C4-2B (cell line): ENCODE results near the gene RNF208.

Source experiments
- ZFX ChIP-seq: fragments of 450-650 bp; IDR thresholded peaks from 2 replicates; pipeline ENCODE4 v1.6.1; 2017
- TF ChIP-seq, protein P1 (sequence below): fragments of 450-650 bp; conservative IDR thresholded peaks from 2 replicates; pipeline ENCODE4 v1.5.1; 2017; ENCODE audit warnings: mild to moderate bottlenecking

DNA sequence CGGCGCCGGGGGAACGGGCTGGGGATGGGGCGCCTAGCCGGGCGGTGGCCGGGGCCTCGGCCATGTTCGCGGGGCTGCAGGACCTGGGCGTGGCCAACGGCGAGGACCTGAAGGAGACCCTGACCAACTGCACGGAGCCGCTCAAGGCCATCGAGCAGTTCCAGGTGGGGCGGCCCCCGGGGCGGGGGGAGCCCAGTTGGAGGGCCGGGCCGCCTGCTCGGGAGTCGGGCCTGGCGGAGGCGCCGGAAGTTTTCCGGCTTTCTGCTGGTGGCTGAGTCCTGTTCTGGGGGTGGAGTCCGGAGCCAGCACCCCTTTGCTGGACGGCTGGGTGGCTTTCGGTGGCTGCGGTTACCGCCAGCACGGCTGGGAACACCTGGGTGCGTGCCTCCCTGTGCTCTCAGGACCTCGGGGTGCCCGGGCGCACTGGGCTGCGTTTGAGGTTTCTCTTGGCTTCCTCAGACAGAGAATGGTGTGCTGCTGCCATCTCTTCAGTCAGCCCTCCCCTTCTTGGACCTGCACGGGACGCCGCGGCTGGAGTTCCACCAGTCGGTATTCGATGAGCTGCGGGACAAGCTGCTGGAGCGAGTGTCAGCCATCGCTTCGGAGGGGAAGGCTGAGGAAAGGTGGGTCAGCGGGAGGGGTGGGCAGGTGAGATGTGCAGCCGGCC lies 33.5 kb upstream of the RNF208 start:
- TF ChIP-seq, protein P1, sequence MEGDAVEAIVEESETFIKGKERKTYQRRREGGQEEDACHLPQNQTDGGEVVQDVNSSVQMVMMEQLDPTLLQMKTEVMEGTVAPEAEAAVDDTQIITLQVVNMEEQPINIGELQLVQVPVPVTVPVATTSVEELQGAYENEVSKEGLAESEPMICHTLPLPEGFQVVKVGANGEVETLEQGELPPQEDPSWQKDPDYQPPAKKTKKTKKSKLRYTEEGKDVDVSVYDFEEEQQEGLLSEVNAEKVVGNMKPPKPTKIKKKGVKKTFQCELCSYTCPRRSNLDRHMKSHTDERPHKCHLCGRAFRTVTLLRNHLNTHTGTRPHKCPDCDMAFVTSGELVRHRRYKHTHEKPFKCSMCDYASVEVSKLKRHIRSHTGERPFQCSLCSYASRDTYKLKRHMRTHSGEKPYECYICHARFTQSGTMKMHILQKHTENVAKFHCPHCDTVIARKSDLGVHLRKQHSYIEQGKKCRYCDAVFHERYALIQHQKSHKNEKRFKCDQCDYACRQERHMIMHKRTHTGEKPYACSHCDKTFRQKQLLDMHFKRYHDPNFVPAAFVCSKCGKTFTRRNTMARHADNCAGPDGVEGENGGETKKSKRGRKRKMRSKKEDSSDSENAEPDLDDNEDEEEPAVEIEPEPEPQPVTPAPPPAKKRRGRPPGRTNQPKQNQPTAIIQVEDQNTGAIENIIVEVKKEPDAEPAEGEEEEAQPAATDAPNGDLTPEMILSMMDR, result no peak
- TF ChIP-seq ZFX, result peak; percentile 82; the same call in 1 of the 2 replicates
